Mucosa of stomach (tissue), 1 donor: Measurements from ENCODE around the gene SLC7A6.

ENCODE experiments used
- H3K27me3 ChIP-seq: one replicate; pipeline ENCODE4 v1.7.0; 2013; ENCODE audit warnings: mild to moderate bottlenecking, low read length; ENCODE audit not compliant: control insufficient read depth, insufficient read depth
- H3K36me3 ChIP-seq: one replicate; pipeline ENCODE4 v1.7.0; 2013; ENCODE audit warnings: low read length; ENCODE audit not compliant: control insufficient read depth, insufficient read depth
- H3K4me1 ChIP-seq: one replicate; pipeline ENCODE4 v1.7.0; 2013; ENCODE audit warnings: mild to moderate bottlenecking, low read length; ENCODE audit not compliant: control insufficient read depth, insufficient read depth
- H3K4me3 ChIP-seq: one replicate; pipeline ENCODE4 v1.7.0; 2013; ENCODE audit warnings: low read length
- H3K9ac ChIP-seq: one replicate; pipeline ENCODE4 v1.7.0; 2013; ENCODE audit warnings: mild to moderate bottlenecking, low read length, moderate library complexity
- H3K9me3 ChIP-seq: one replicate; pipeline ENCODE4 v1.7.0; 2013; ENCODE audit warnings: mild to moderate bottlenecking, low read length, moderate library complexity; ENCODE audit not compliant: control insufficient read depth
- donor health status: Pancreatic carcinoma.

SLC7A6 gene

GRCh38 chr16:68348639-68349445 is 84.5 kb downstream of the SLC7A6 start:
- H3K27me3 ChIP-seq: no peaks in the 10 kb centered on the region
- no peak overlapping the region for H3K9ac ChIP-seq
- H3K4me1 ChIP-seq: peaks cover 19% of the 10 kb centered on the region
- no peak overlapping the region for H3K4me3 ChIP-seq
- H3K9me3 ChIP-seq: no peaks in the 10 kb centered on the region
- H3K36me3 ChIP-seq: peaks cover 4% of the 10 kb centered on the region

GRCh38 chr16:68349838-68350410 is 85.6 kb downstream of the SLC7A6 start:
- H3K9me3 ChIP-seq: no peaks in the 10 kb centered on the region
- no peaks in the 10 kb centered on the region for H3K27me3 ChIP-seq
- no peak overlapping the region for H3K9ac ChIP-seq
- peaks cover 4% of the 10 kb centered on the region for H3K36me3 ChIP-seq
- no peak overlapping the region for H3K4me3 ChIP-seq
- H3K4me1 ChIP-seq: peaks cover 19% of the 10 kb centered on the region

GRCh38 chr16:68350813-68351350 is 86.6 kb downstream of the SLC7A6 start:
- no peak overlapping the region for H3K9ac ChIP-seq
- no peaks in the 10 kb centered on the region for H3K27me3 ChIP-seq
- H3K4me3 ChIP-seq: no peak overlapping the region
- no peaks in the 10 kb centered on the region for H3K9me3 ChIP-seq
- peaks cover 19% of the 10 kb centered on the region for H3K4me1 ChIP-seq
- peaks cover 4% of the 10 kb centered on the region for H3K36me3 ChIP-seq
